CD4-positive, alpha-beta T cell treated with Interleukin-4 for 4 hours (primary cell): ENCODE data around the gene DDX49.
"Not testable (repeated sequence)": the region's sequence is repeated elsewhere in the genome, so short reads cannot be mapped to it uniquely, and the experiment has no call there.

Experiments used
- DNase-seq: peaks from one replicate; pipeline ENCODE4 v3.0.0-alpha.2; 2020

The DDX49 gene

GRCh38 chr19:18895824-18896341 is 23.6 kb upstream of the DDX49 start, which contains the start of gene CERS1:
Gene CERS1 (minus strand): TSS chr19:18896158. CDS start chr19:18896072, 86 bp downstream.
- DNase-seq: no peak

- no peak for DNase-seq
Measured at GRCh38 chr19:18896421-18896841, 23.1 kb upstream of the DDX49 start.

GRCh38 chr19:18897094-18898029 is 22.2 kb upstream of the DDX49 start:
- no peak for DNase-seq

GRCh38 chr19:18898081-18898606 is 21.4 kb upstream of the DDX49 start:
- DNase-seq: no peak

- DNase-seq: no peak
Measured at GRCh38 chr19:18898607-18899408, 20.7 kb upstream of the DDX49 start.

GRCh38 chr19:18899624-18900560 is 19.6 kb upstream of the DDX49 start:
- DNase-seq: no peak

- no peak for DNase-seq
Measured at GRCh38 chr19:18900700-18901481, 18.6 kb upstream of the DDX49 start.

GRCh38 chr19:18901491-18901890 is 18.0 kb upstream of the DDX49 start:
- no peak for DNase-seq

- not testable (repeated sequence) for DNase-seq
Measured at GRCh38 chr19:18902519-18902918, 17.0 kb upstream of the DDX49 start.

- no peak for DNase-seq
Measured at GRCh38 chr19:18903156-18904037, 16.1 kb upstream of the DDX49 start.

- DNase-seq: no peak
Measured at GRCh38 chr19:18904334-18905057, 15.0 kb upstream of the DDX49 start.

- DNase-seq: no peak
Measured at GRCh38 chr19:18905058-18905456, 14.5 kb upstream of the DDX49 start.

GRCh38 chr19:18905513-18906236 is 13.8 kb upstream of the DDX49 start:
- DNase-seq: no peak

GRCh38 chr19:18906605-18907519 is 12.7 kb upstream of the DDX49 start:
- no peak for DNase-seq

GRCh38 chr19:18908917-18909619 is 10.4 kb upstream of the DDX49 start:
- no peak for DNase-seq

GRCh38 chr19:18910010-18910409 is 9.5 kb upstream of the DDX49 start:
- no peak for DNase-seq
